Right lobe of liver (tissue), 4 donors: ENCODE results near the gene GALC.

Experiments used
- CTCF ChIP-seq, 4 donors: fragments of 200-600 bp in 3 of 4; fragments of 450-650 bp in 1 of 4; IDR thresholded peaks; one replicate each; pipeline versions ENCODE4 v1.5.1 to v1.8.0; 2016 to 2022; ENCODE audit warnings: antibody characterized with exemption in 4 of 4, mild to moderate bottlenecking in 2 of 4
- POLR2A ChIP-seq: fragments of 450-650 bp; IDR thresholded peaks from one replicate; pipeline ENCODE4 v1.6.1; 2017; ENCODE audit warnings: antibody characterized with exemption, mild to moderate bottlenecking
- donor health status: DM: no; HTN: no; CAD: no.
- donor health status: DM: no; HTN: no; CAD: no.
- donor health status: DM: no; HTN: yes; CAD: no.

GRCh38 chr14:87940894-87941293 lies 52.1 kb downstream of the GALC start:
- TF ChIP-seq CTCF (IDR thresholded peaks at IDR 0.05) (no peak), POLR2A (no peak)
